SK-N-MC (cell line): Measurements from ENCODE around the gene CACNA1C.
"Not testable (repeated sequence)": the region's sequence is repeated elsewhere in the genome, so short reads cannot be mapped to it uniquely, and the experiment has no call there.

Experiments
- DNase-seq: peaks from one replicate; pipeline ENCODE4 v3.0.0-alpha.2; 2011; ENCODE audit warnings: low read depth, low spot score
- H3K27ac ChIP-seq: fragments of 200-600 bp; sonication (generic); 2 replicates; pipeline ENCODE4 v1.5.1; 2016; ENCODE audit warnings: mixed run types
- H3K36me3 ChIP-seq: fragments of 200-600 bp; sonication (generic); 2 replicates; pipeline ENCODE4 v1.6.1; 2017; ENCODE audit warnings: antibody characterized with exemption, low read length, mixed read lengths; ENCODE audit not compliant: insufficient read depth
- H3K4me3 ChIP-seq: fragments of 200-600 bp; sonication (generic); 2 replicates; pipeline ENCODE4 v1.5.1; 2016
- H3K9ac ChIP-seq: fragments of 200-600 bp; sonication (generic); 2 replicates; pipeline ENCODE4 v1.8.0; 2017; ENCODE audit warnings: mixed run types, mixed read lengths; ENCODE audit not compliant: insufficient read length
- H3K9me3 ChIP-seq: fragments of 200-600 bp; sonication (generic); 2 replicates; pipeline ENCODE4 v1.6.1; 2017; ENCODE audit warnings: low read depth, mild to moderate bottlenecking, antibody characterized with exemption, low read length, moderate library complexity, mixed read lengths
- EZH2 ChIP-seq: fragments of 200-600 bp; sonication (generic); IDR thresholded peaks from one replicate; pipeline ENCODE4 v1.6.1; 2017; ENCODE audit warnings: antibody characterized with exemption
- FOXP2 ChIP-seq: optimal IDR thresholded peaks from 2 replicates; pipeline ENCODE3; 2011; ENCODE audit warnings: mild to moderate bottlenecking, moderate library complexity; ENCODE audit not compliant: insufficient read depth; ENCODE audit errors: extremely low read length, control extremely low read depth
- POLR2AphosphoS5 ChIP-seq: IDR thresholded peaks from 2 replicates; pipeline ENCODE4 v1.6.1; 2012; ENCODE audit warnings: mild to moderate bottlenecking, low read depth, low read length, borderline replicate concordance

CACNA1C gene

GRCh38 chr12:2681450-2682205 is 628.8 kb downstream of the CACNA1C start:
- Histone ChIP-seq H3K9ac (no peak overlapping the region), H3K27ac (no peak overlapping the region), H3K36me3 (no peaks in the 10 kb centered on the region), H3K9me3 (no peaks in the 10 kb centered on the region), H3K4me3 (no peak overlapping the region)
- no peak for DNase-seq
- TF ChIP-seq EZH2 (no peak), POLR2AphosphoS5 (no peak), FOXP2 (no peak)

DNA sequence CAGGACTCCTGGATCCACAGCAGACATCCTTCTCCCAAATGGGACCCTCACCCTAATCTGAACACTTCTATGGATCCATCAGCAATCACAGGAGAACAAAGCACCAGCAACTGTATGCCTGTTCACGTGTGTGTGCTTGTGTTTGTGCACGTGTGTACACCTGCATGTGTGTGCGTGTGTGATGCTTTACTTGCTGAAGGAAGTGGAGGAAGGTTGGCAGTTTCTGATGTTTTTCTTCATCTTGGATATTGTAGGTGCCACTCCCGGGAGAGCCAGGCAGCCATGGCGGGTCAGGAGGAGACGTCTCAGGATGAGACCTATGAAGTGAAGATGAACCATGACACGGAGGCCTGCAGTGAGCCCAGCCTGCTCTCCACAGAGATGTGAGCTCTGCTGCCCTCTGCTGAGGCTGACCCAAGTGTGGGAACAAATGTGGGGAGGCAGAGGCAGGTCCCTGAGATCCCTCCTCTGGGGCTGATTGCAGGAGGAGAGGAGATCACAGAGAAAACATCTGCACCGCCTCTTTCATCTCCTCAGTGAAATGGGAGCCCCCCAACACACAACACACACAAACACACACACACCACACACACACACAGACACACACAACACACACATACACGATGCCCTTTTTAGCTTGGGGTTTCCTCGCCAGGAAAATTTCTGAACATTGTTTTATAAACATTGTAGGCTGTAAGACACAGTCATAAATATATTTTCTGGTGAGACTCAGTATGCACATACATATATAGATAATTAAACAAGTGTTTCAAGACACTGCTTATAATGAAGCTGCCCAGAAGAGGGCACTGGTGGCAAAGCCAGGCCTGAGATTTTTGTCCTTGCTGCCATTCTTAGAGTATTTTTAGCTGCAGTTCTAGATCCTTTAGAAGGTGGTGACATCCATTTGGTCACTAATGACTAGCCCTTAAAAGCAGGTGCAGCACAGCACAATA is 629.8 kb downstream of the CACNA1C start:
- TF ChIP-seq POLR2AphosphoS5 (no peak), EZH2 (no peak), FOXP2 (no peak)
- Histone ChIP-seq H3K36me3 (no peaks in the 10 kb centered on the region), H3K27ac (no peak overlapping the region), H3K9ac (no peak overlapping the region), H3K4me3 (no peak overlapping the region), H3K9me3 (no peaks in the 10 kb centered on the region)
- no peak for DNase-seq

- Histone ChIP-seq H3K36me3 (no peaks in the 10 kb centered on the region), H3K27ac (no peak overlapping the region), H3K9ac (no peak overlapping the region), H3K9me3 (no peaks in the 10 kb centered on the region), H3K4me3 (no peak overlapping the region)
- DNase-seq = no peak
- TF ChIP-seq POLR2AphosphoS5 (no peak), EZH2 (no peak), FOXP2 (no peak)
These were observed 630.7 kb downstream of the CACNA1C start for GRCh38 chr12:2683283-2684025.

GRCh38 chr12:2684026-2684325 is 631.2 kb downstream of the CACNA1C start:
- not testable (repeated sequence) for H3K36me3 ChIP-seq, H3K27ac ChIP-seq, H3K9me3 ChIP-seq, DNase-seq, H3K9ac ChIP-seq, H3K4me3 ChIP-seq

GRCh38 chr12:2685620-2686279 is 633.0 kb downstream of the CACNA1C start:
- not testable (repeated sequence) for H3K9me3 ChIP-seq, H3K4me3 ChIP-seq, DNase-seq, H3K9ac ChIP-seq, H3K27ac ChIP-seq, H3K36me3 ChIP-seq

- H3K9me3 ChIP-seq = no peaks in the 10 kb centered on the region
- H3K9ac ChIP-seq = no peak overlapping the region
- H3K4me3 ChIP-seq = no peak overlapping the region
- no peaks in the 10 kb centered on the region for H3K36me3 ChIP-seq
- no peak for DNase-seq
- TF ChIP-seq FOXP2 = no peak
- TF ChIP-seq EZH2 = no peak
- TF ChIP-seq POLR2AphosphoS5 = no peak
- no peak overlapping the region for H3K27ac ChIP-seq
These were observed 633.5 kb downstream of the CACNA1C start for GRCh38 chr12:2686280-2686646.

DNA sequence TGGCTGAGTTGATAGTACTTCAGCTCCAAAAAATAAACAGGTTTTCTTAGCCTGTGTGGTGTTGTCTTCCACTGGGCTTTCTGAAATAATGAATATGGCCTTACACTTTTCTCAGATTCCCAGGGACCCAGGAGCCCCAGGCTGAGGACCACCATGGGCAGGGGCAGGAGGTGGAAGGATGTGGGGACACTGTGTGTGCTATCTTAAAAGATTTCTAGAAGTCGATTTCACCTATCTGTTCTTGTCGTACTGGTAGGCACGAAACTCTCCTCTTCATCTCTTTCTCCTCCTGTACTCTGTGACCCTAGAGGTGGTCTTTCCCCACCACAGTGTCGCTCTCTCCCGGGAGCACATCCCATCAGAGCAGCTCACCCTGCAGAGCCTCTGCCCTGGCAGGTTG is 634.3 kb downstream of the CACNA1C start:
- Histone ChIP-seq H3K4me3 (no peak overlapping the region), H3K9ac (no peak overlapping the region), H3K36me3 (no peaks in the 10 kb centered on the region), H3K27ac (no peak overlapping the region), H3K9me3 (no peaks in the 10 kb centered on the region)
- no peak for DNase-seq
- TF ChIP-seq FOXP2 (no peak), EZH2 (no peak), POLR2AphosphoS5 (no peak)

- no peak for DNase-seq
- Histone ChIP-seq H3K27ac (no peak overlapping the region), H3K4me3 (no peak overlapping the region), H3K9ac (no peak overlapping the region), H3K9me3 (no peaks in the 10 kb centered on the region), H3K36me3 (no peaks in the 10 kb centered on the region)
- no peak for TF ChIP-seq POLR2AphosphoS5
- TF ChIP-seq FOXP2 = no peak
These were observed 634.9 kb downstream of the CACNA1C start for GRCh38 chr12:2687726-2688125.
